OCI-LY3 (cell line): ENCODE data around the gene FARP1.

ENCODE experiments used
- H2AFZ ChIP-seq: fragments of 200-600, 300-600 bp; shearing (Covaris generic); 2 replicates; pipeline ENCODE4 v1.6.0; 2014; ENCODE audit warnings: antibody characterized with exemption, low read depth, low read length
- H3K27ac ChIP-seq: fragments of 200-600, 300-600 bp; sonication (generic); 2 replicates; pipeline ENCODE4 v1.5.1; 2014; ENCODE audit warnings: mild to moderate bottlenecking, low read length, moderate library complexity, mixed read lengths
- H3K27me3 ChIP-seq: fragments of 200-600, 300-600 bp; sonication (generic); 2 replicates; pipeline ENCODE4 v1.6.1; 2014; ENCODE audit warnings: low read depth, low read length, mixed read lengths
- H3K36me3 ChIP-seq: fragments of 200-600, 300-600 bp; sonication (generic); replicated peaks from 2 replicates; pipeline ENCODE3; 2014; ENCODE audit warnings: low read depth, low read length, mixed read lengths
- H3K4me1 ChIP-seq: fragments of 300-600, 200-600 bp; sonication (generic); 2 replicates; pipeline ENCODE4 v1.6.1; 2014; ENCODE audit warnings: low read length, mixed read lengths
- H3K4me2 ChIP-seq: fragments of 200-600, 300-600 bp; sonication (generic); 2 replicates; pipeline ENCODE4 v1.6.1; 2014; ENCODE audit warnings: low read length, mixed read lengths
- H3K4me3 ChIP-seq: fragments of 300-600, 200-600 bp; sonication (generic); 2 replicates; pipeline ENCODE4 v1.5.1; 2014; ENCODE audit warnings: antibody characterized with exemption, mild to moderate bottlenecking, low read length, moderate library complexity
- H3K79me2 ChIP-seq: fragments of 300-600, 200-600 bp; shearing (Covaris generic); 2 replicates; pipeline ENCODE4 v1.6.1; 2014; ENCODE audit warnings: mild to moderate bottlenecking, low read length, mixed read lengths
- H3K9ac ChIP-seq: fragments of 300-600, 200-600 bp; shearing (Covaris generic); 2 replicates; pipeline ENCODE4 v1.6.0; 2014; ENCODE audit warnings: mild to moderate bottlenecking, low read length, moderate library complexity
- H3K9me3 ChIP-seq: fragments of 200-600, 300-600 bp; shearing (Covaris generic); 2 replicates; pipeline ENCODE4 v1.6.1; 2014; ENCODE audit warnings: low read length, mixed read lengths; ENCODE audit not compliant: insufficient read depth
- H4K20me1 ChIP-seq: fragments of 200-600, 300-600 bp; sonication (generic); 2 replicates; pipeline ENCODE4 v1.6.1; 2016; ENCODE audit warnings: low read length, mixed read lengths; ENCODE audit not compliant: insufficient read depth
- CTCF ChIP-seq: fragments of 200-600, 300-600 bp; sonication (generic); IDR thresholded peaks from 2 replicates; pipeline ENCODE4 v1.5.1; 2014; ENCODE audit warnings: antibody characterized with exemption, low read length, low read depth
- EZH2phosphoT487 ChIP-seq: fragments of 200-600 bp; shearing (Covaris generic); IDR thresholded peaks from 2 replicates; pipeline ENCODE4 v1.6.1; 2018; ENCODE audit warnings: antibody characterized with exemption, mixed run types, low read depth

FARP1 gene

DNA sequence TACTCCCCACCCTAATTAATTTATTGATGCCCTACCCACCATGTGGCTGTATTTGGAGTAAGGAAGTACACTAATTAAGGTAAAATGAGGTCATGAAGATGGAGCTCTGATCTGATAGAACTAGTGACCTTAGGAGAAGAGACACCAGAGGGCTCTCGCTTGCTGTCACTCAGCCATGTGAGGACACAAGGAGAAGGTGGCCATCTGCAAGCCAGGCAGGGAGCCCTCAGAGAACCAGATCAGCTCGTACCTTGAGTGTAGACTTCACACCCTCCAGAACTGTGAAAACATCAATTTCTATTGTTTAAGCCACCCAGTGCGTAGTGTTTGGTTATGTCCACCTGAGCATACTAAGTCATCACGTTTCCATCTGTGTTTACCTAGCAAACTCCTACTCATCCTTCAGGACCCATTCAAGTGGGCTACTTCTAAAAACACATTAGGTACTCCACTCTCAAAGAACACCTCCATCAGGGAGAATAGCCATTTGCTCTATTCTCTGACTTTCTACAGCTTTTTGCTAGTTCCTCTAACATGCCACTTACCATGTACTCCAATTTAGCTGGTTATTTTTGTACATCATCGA, 191.8 kb downstream of the FARP1 start:
- no peak overlapping the region for H3K4me2 ChIP-seq
- H3K79me2 ChIP-seq: no peaks in the 10 kb centered on the region
- peaks cover 27% of the 10 kb centered on the region for H3K27me3 ChIP-seq
- H3K4me3 ChIP-seq: no peak overlapping the region
- H3K9me3 ChIP-seq: no peaks in the 10 kb centered on the region
- H3K9ac ChIP-seq: no peak overlapping the region
- H2AFZ ChIP-seq: no peak overlapping the region
- TF ChIP-seq EZH2phosphoT487 (no peak), CTCF (no peak)
- H3K27ac ChIP-seq: no peak overlapping the region
- H4K20me1 ChIP-seq: no peaks in the 10 kb centered on the region
- H3K4me1 ChIP-seq: no peaks in the 10 kb centered on the region
- H3K36me3 ChIP-seq: no peaks in the 10 kb centered on the region

DNA sequence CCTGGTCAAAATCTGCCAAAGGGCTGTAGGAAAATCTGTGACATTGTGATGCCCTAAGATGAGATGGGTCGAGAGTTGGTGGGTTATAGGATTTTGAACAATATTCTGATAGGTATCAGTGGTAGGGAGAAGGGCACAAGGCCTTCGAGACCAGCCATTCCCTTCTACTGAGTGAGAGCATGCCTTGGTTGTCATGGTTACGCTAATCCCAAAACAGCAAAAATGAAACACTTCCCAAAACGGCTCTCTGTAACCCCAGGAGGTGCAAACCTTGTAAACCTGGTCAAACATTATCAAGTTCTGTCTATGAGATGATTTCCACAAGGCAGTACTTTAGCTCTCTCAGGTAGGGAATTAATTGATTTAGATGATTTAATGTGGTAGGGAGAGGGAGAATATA, 192.8 kb downstream of the FARP1 start:
- Histone ChIP-seq H3K79me2 (no peaks in the 10 kb centered on the region), H3K9ac (no peak overlapping the region), H3K4me1 (no peaks in the 10 kb centered on the region), H3K9me3 (no peaks in the 10 kb centered on the region), H3K4me2 (no peak overlapping the region), H2AFZ (no peak overlapping the region), H3K4me3 (no peak overlapping the region), H3K36me3 (no peaks in the 10 kb centered on the region), H4K20me1 (no peaks in the 10 kb centered on the region), H3K27ac (no peak overlapping the region), H3K27me3 (peaks cover 31% of the 10 kb centered on the region)
- no peak for TF ChIP-seq EZH2phosphoT487
- TF ChIP-seq CTCF: no peak

DNA sequence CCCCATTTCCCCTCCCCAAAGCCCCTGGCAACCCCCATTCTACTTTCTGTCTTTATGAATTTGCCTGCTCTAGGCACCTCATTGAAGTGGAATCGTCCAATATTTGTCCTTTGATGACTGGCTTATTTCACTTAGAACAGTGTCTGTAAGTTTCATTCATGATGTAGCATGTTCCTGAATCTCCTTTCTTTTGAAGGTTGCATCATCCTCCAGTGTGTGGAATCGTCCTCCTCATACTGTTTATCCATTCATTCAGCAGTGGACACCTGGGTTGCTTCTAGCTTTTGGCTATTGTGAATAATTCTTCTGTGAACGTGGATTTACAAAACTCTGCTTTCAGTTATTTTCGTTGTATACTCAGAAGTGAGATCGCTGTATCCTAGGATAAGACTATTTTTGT, 195.4 kb downstream of the FARP1 start:
- Histone ChIP-seq H3K27me3 (peaks cover 37% of the 10 kb centered on the region), H3K4me2 (no peak overlapping the region), H3K4me1 (no peaks in the 10 kb centered on the region), H3K27ac (no peak overlapping the region), H3K4me3 (no peak overlapping the region), H4K20me1 (no peaks in the 10 kb centered on the region), H2AFZ (no peak overlapping the region), H3K9me3 (no peaks in the 10 kb centered on the region), H3K79me2 (no peaks in the 10 kb centered on the region), H3K9ac (no peak overlapping the region), H3K36me3 (no peaks in the 10 kb centered on the region)
- TF ChIP-seq EZH2phosphoT487 (no peak), CTCF (no peak)

- H3K9me3 ChIP-seq: no peaks in the 10 kb centered on the region
Observed at GRCh38 chr13:98339684-98340425, 197.0 kb downstream of the FARP1 start.

More at GRCh38 chr13:98339684-98340425, 197.0 kb downstream of the FARP1 start:
- H3K79me2 ChIP-seq: no peaks in the 10 kb centered on the region
- no peaks in the 10 kb centered on the region for H4K20me1 ChIP-seq
- no peak overlapping the region for H3K27ac ChIP-seq
- no peak overlapping the region for H3K4me3 ChIP-seq
- H3K36me3 ChIP-seq: no peaks in the 10 kb centered on the region
- no peak overlapping the region for H3K9ac ChIP-seq
- peaks cover 43% of the 10 kb centered on the region for H3K27me3 ChIP-seq
- no peak for TF ChIP-seq CTCF
- TF ChIP-seq EZH2phosphoT487: no peak
- no peaks in the 10 kb centered on the region for H3K4me1 ChIP-seq
- no peak overlapping the region for H3K4me2 ChIP-seq
- H2AFZ ChIP-seq: no peak overlapping the region
